Measurements from ENCODE around the gene GBF1.

The GBF1 gene

DNA sequence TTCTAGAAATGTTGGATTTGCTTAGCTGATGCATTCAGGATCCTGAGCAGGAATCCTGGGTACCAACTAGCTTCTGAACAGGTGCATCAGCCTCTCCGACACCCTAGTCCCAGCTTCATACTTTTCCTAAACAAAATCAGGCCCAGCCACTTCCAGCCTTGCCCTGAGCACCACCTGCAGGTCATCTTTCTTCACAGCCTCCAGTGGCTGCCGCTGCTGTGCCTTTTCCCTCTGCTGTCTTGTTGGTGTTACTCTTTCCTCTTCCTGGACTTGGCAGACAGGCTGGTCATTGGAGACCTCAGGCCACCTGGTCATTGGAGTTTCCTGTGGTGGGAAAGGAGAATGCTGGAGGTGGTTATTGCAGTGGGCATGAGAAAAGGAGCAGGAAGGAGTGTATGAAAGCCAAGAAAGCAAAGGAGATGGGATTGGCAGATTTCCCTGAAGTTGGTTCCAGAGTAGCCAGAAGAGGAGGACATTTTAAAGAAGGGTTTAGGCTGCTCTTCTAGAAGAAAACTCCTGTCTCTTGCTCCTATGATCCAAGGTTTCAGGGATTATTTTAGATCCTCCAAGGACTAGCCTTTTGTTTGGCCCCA is 102.0 kb downstream of the GBF1 start:
- no peak for DNase-seq (ENCODE audit: low read depth)

- DNase-seq (ENCODE audit: low read depth): peak; percentile 31
Measured at GRCh38 chr10:102352066-102352715, 106.9 kb downstream of the GBF1 start.

- DNase-seq (ENCODE audit: low read depth): no peak
Measured at GRCh38 chr10:102354451-102354850, 109.1 kb downstream of the GBF1 start.

DNA sequence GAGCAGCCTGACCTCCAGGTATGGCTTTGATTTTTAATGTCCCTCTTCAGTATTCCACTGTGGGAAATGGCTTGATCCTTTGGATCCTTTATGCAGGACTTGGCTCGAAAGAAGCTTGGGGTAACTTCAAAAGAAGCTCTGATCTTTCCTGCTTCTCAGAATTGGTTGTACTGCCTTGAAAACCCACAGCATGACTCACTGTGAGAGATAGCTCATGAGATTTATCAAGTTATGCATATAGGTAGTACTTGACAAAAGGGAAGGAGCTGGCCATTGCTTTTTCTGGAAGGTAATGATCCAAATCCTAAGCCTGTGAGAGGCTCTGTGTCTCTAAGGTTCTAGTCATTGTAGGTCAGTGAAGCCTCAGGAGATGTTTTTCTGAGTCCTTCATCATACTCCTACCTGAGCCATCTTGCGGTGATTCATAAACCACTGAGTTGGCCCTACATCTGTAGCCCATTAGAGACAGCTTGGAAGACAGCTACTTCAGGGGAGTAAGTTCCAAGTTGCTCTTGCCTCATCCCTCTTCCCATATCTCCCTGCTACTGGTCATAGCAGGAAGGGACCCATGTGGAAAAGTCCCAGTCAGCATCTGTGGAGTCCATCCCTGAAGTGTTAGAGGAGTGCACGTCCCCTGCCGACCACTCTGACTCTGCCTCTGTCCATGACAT is 113.5 kb downstream of the GBF1 start:
- DNase-seq (ENCODE audit: low read depth): no peak

- no peak for DNase-seq (ENCODE audit: low read depth)
Measured at GRCh38 chr10:102367441-102367840, 122.1 kb downstream of the GBF1 start.

DNA sequence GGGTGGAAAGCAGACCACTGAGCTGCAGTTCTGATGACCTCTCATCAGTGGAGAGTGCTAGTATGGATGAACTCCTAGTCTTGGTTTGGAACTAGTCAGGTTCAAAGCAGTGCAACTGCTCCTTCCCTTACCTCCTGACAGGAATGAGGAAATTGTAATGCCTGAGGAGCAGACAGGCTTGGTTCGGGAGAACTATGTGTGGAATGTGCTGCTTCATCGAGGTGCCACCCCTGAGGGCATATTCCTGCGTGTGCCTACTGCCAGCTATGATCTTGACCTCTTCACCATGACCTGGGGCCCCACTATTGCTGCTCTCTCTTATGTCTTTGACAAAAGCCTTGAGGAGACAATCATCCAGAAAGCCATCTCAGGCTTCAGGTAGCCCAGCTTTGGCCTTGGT is 122.7 kb downstream of the GBF1 start:
- DNase-seq (ENCODE audit: low read depth): no peak

GRCh38 chr10:102371295-102371694 is 126.0 kb downstream of the GBF1 start:
- DNase-seq (ENCODE audit: low read depth): no peak

GRCh38 chr10:102375250-102375649 is 129.9 kb downstream of the GBF1 start:
- no peak for DNase-seq (ENCODE audit: low read depth)

DNA sequence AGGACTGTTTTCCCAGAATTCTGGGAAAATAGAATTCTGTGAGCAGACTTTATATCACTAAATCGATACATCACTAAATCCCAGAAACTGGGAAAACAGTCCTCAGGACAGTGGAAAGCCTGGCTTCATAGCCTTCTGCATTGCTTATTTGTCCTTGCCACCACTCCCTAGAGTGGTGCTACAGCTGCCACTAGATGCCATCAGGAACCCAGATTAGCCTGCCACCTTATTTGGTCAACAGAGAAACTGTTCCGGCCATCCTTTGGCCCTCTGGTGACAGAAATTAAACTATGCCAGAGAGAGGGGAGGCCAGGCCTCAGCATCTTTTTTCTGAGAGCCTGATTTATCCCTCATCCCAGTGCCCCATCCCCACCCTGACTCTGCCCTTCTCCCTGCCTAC is 130.5 kb downstream of the GBF1 start:
- no peak for DNase-seq (ENCODE audit: low read depth)

DNA sequence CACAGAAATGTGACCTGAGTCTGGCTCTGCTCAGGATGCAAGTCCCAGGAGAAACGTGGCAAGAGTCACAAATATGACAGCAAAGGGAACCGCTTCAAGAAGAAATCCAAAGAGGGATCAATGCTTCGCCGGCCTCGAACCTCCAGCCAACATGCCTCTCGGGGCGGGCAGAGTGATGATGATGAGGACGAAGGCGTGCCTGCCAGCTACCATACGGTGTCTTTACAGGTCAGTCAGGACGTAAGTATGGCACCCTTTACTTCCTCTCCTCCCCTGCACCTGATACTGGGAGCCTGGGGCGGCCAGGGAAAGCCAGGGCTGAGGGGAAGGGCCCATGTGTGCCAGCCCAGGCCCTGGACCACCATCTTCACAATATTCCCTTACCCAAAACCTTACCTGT is 131.6 kb downstream of the GBF1 start:
- no peak for DNase-seq (ENCODE audit: low read depth)

- DNase-seq (ENCODE audit: low read depth): no peak
Measured at GRCh38 chr10:102379383-102379782, 134.1 kb downstream of the GBF1 start.

GRCh38 chr10:102381983-102382382 is 136.7 kb downstream of the GBF1 start:
- no peak for DNase-seq (ENCODE audit: low read depth)

DNA sequence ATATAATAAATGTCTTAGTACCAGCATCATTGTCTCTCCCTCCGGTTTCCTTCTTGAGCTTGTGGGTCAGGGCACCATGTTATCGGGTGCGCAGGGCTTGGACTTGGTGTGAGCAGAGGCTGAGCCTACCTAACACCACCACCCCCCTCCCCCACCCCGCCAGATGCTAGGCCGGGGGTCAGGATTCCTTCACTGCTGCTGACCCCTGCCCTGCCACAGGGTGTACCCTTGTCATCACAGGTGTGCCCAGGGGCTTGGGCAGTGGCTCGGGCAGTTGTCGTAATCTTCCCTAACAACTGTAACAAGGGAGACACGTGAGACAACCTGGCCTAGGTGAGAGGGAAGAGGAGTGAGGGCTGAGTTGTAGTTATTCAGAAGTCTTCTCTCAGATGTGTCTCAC is 137.5 kb downstream of the GBF1 start:
- no peak for DNase-seq (ENCODE audit: low read depth)

DNA sequence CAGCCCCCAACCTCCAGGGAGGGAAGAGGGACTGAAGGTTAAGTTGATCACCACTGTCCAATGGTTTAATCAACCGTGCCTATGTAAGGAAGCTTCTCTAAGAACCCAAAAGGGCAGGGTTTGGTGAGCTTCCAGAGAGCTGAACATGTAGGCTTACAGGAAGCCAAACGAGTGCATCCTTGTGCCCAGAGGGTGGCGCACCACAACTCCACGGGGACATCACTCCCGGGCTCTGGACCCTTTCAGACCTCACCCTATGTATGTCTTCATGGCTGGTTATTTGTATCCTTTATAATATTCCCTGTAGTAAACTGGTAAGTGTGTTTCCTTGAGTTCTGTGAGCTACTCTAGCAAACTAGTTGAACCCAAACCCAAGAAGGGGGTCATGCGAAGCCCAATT is 138.7 kb downstream of the GBF1 start:
- DNase-seq (ENCODE audit: low read depth): no peak

DNA sequence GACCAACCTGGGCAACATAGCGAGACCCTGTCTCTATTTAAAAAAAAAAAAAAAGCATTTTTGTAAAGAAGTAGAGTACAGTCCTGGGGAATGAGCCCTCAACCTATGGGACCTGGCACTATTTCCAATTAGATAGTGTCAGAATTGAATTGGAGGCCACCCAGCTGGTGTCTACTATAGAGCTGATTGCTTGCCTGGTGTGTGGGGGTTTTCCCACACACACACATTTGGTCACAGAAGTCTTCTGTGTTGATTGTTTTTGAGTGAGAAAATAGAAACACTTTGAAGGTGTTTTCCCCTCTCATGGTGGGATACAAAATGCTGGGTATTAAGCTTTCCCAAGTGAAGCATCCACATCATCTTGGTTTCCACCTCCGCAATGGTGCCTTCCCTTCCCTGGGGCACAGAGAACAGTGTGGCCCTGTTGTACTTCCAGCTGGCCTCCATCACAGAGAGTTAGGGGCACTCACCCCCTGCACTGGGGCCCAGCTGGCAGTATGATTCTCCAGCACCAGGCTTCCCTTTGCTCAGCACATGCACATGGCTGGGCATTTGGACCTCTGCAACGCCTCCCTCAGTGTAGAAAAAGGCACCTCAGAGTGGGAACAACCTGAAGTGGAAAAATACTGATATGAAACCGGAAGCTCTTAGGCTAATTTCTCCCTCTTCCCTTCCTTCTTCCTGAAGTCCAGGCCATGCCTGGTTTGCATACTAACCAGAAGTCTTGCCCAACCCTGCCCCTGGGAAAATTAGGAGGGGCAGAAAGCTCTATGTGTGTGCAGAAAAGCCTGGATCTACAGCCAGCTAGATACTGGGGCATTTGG is 139.5 kb downstream of the GBF1 start:
- DNase-seq (ENCODE audit: low read depth): no peak

- no peak for DNase-seq (ENCODE audit: low read depth)
Measured at GRCh38 chr10:102389894-102390293, 144.6 kb downstream of the GBF1 start.

- no peak for DNase-seq (ENCODE audit: low read depth)
Measured at GRCh38 chr10:102392306-102392705, 147.0 kb downstream of the GBF1 start.

DNA sequence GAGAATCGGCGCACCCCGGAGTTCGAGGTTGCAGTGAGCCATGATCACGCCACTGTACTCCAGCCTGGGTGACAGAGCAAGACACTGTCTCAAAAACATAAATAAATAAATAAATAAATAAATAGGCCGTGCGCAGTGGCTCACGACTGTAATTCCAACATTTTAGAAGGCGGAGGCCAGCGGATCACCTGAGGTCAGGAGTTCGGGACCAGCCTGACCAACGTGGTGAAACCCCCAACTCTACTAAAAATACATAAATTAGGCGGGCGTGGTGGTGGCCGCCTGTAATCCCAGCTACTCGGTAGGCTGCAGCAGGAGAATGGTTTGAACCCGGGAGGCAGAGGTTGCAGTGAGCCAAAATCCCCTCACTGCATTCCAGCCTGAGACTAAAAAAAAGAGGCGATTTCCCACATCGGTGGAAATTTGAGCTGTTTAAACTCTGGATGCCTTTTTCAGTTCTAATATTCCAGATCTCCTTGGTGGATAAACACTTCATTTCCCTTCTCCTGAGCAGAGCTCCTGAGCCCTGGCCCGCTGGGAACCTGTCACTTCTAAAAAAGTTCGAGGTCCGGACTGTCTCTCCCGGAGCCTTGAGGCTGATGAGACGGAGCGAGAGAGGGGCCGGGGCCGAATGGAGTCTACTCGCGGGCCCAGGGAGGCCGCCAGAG is 148.2 kb downstream of the GBF1 start:
- no peak for DNase-seq (ENCODE audit: low read depth)

- DNase-seq (ENCODE audit: low read depth): peak; percentile 99
Measured at GRCh38 chr10:102394079-102394800, 148.9 kb downstream of the GBF1 start.

GRCh38 chr10:102394801-102395399 is 149.6 kb downstream of the GBF1 start:
- DNase-seq (ENCODE audit: low read depth): no peak
